HepG2 (cell line): Measurements from ENCODE around the gene DAGLB. TPM values are rescaled to one million over a fixed set of nuclear protein-coding genes. Genes with fewer than 3 reads are reported as not detected.

Experiments used
- ARNT ChIP-seq: fragments of 450-650 bp; IDR thresholded peaks from 2 replicates; pipeline ENCODE4 v1.6.1; 2017
- ATF7-NPFF ChIP-seq: sonication (generic); formaldehyde crosslinking; IDR thresholded peaks from 2 replicates; pipeline ENCODE4 v1.8.1; 2023; ENCODE audit warnings: mild to moderate bottlenecking, low read depth, missing genetic modification reagents, moderate library complexity
- CEBPZ ChIP-seq: IDR thresholded peaks from 2 replicates; pipeline ENCODE4 v1.6.1; 2012; ENCODE audit warnings: low read length, improper control_type of control experiment
- DZIP1 ChIP-seq: sonication (generic); formaldehyde crosslinking; IDR thresholded peaks from 2 replicates; pipeline ENCODE4 v1.5.0; 2020; ENCODE audit warnings: mild to moderate bottlenecking, missing genetic modification reagents
- GLMP ChIP-seq: sonication (generic); formaldehyde crosslinking; IDR thresholded peaks from 2 replicates; pipeline ENCODE4 v1.9.0; 2021; ENCODE audit warnings: missing genetic modification reagents, mild to moderate bottlenecking, borderline replicate concordance
- MBNL3 ChIP-seq: fragments of 250-450 bp; sonication (Bioruptor Pico); conservative IDR thresholded peaks from 2 replicates; pipeline ENCODE4 v1.8.0; 2022; ENCODE audit warnings: mild to moderate bottlenecking, inconsistent platforms
- MXD1 ChIP-seq: sonication (generic); formaldehyde crosslinking; IDR thresholded peaks from 2 replicates; pipeline ENCODE4 v1.4.0; 2020; ENCODE audit warnings: mild to moderate bottlenecking, missing genetic modification reagents
- PATZ1 ChIP-seq: sonication (generic); formaldehyde crosslinking; IDR thresholded peaks from 2 replicates; pipeline ENCODE4 v1.4.0; 2020; ENCODE audit warnings: missing genetic modification reagents
- ZNF292 ChIP-seq: sonication (generic); formaldehyde crosslinking; IDR thresholded peaks from 2 replicates; pipeline ENCODE4 v1.8.1; 2022; ENCODE audit warnings: mild to moderate bottlenecking, low read depth, missing genetic modification reagents, borderline replicate concordance
- ZNF331 ChIP-seq: sonication (generic); formaldehyde crosslinking; IDR thresholded peaks from 2 replicates; pipeline ENCODE4 v1.4.0; 2020; ENCODE audit warnings: missing genetic modification reagents
- ZNF589 ChIP-seq: sonication (generic); formaldehyde crosslinking; conservative IDR thresholded peaks from 2 replicates; pipeline ENCODE4 v1.8.0; 2022; ENCODE audit warnings: mild to moderate bottlenecking, moderate library complexity, missing genetic modification reagents
- ZNF619 ChIP-seq: sonication (generic); formaldehyde crosslinking; IDR thresholded peaks from 2 replicates; pipeline ENCODE4 v1.4.0; 2020; ENCODE audit warnings: mild to moderate bottlenecking, missing genetic modification reagents
- ZNF687 ChIP-seq: sonication (generic); formaldehyde crosslinking; IDR thresholded peaks from 2 replicates; pipeline ENCODE4 v1.5.1; 2020; ENCODE audit warnings: mild to moderate bottlenecking, missing genetic modification reagents, moderate library complexity
- ZNF709 ChIP-seq: sonication (generic); formaldehyde crosslinking; IDR thresholded peaks from 2 replicates; pipeline ENCODE4 v1.5.0; 2020; ENCODE audit warnings: mild to moderate bottlenecking, missing genetic modification reagents
- ZSCAN31 ChIP-seq: sonication (generic); formaldehyde crosslinking; IDR thresholded peaks from 2 replicates; pipeline ENCODE4 v1.5.0; 2020; ENCODE audit warnings: low read depth, mild to moderate bottlenecking, missing genetic modification reagents
- polyA plus RNA-seq, 8 experiments: library from polyadenylated mRNA; depleted of rRNA in 3 of 8; stranded (reverse) in 7 of 8; unstranded in 1 of 8; fragments of >200 nt; fragmentation: Illumina TruSeq in 4 of 8; extraction: Trizol in 4 of 8; gene quantifications; 2 replicates each; pipeline versions ENCODE4 v1.2.1 to v1.2.3, GENCODE V29; 2011 to 2016; ENCODE audit warnings: low read depth in 4 of 8, missing spikeins in 1 of 8, mixed read lengths in 1 of 8; ENCODE audit not compliant: insufficient read depth in 1 of 8
- total RNA-seq, 5 experiments: library from RNA; depleted of rRNA; stranded (reverse); fragments of >200 nt; fragmentation: Illumina TruSeq; extraction: Trizol; gene quantifications; 2 replicates each; pipeline ENCODE4 v1.2.3, GENCODE V29; 2016; ENCODE audit warnings: low read depth in 1 of 5

Gene DAGLB
- total and polyA plus RNA-seq, 2 of the 13 experiments (the other 11 are each of a cell fraction or from before 2014, with no cell fraction given), result 7.9 to 9.8 TPM

GRCh38 chr7:6376820-6377219 lies 70.9 kb downstream of the DAGLB start (continued):
- TF ChIP-seq PATZ1 (CRISPR knock-in tag), result peak; percentile 86
- TF ChIP-seq ZNF589, result no peak
- peak; percentile 59; the same call in 1 of the 2 replicates for TF ChIP-seq ZNF331 (CRISPR knock-in tag)
- no peak for TF ChIP-seq ATF7-NPFF (CRISPR knock-in tag)
- no peak for TF ChIP-seq MBNL3 (CRISPR knock-in tag)
- TF ChIP-seq DZIP1, result no peak
- TF ChIP-seq MXD1 (CRISPR knock-in tag), result no peak
- TF ChIP-seq ZNF619 (CRISPR knock-in tag), result no peak
- TF ChIP-seq ZNF687 (CRISPR knock-in tag), result no peak
- TF ChIP-seq ZNF292 (CRISPR knock-in tag), result no peak
- no peak for TF ChIP-seq ZNF709 (CRISPR knock-in tag)
- TF ChIP-seq GLMP, result no peak
- TF ChIP-seq ARNT, result no peak
- no peak for TF ChIP-seq CEBPZ
- no peak for TF ChIP-seq ZSCAN31 (CRISPR knock-in tag)
